ENCODE measurements around the gene ATL3.

DNA sequence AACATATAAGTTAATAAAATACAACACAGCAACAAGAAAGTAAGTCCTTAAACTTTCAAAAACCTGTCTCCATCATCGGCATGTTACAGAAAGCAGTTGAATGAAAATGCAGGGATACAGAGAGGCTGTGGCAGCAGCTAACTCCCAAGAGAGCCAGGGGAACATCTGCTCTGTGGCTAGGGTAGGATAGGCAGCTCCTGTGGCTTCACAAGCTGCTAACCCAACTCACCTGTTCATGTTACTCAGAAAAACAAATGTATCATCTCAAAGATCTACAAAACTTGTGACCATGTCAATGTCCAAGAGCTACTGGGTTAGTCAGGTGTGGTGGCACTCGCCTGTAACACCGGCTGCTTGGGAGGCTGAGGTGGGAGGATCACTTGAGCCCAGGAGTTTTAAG is 41.8 kb downstream of the ATL3 start:
- TF ChIP-seq, protein P1, sequence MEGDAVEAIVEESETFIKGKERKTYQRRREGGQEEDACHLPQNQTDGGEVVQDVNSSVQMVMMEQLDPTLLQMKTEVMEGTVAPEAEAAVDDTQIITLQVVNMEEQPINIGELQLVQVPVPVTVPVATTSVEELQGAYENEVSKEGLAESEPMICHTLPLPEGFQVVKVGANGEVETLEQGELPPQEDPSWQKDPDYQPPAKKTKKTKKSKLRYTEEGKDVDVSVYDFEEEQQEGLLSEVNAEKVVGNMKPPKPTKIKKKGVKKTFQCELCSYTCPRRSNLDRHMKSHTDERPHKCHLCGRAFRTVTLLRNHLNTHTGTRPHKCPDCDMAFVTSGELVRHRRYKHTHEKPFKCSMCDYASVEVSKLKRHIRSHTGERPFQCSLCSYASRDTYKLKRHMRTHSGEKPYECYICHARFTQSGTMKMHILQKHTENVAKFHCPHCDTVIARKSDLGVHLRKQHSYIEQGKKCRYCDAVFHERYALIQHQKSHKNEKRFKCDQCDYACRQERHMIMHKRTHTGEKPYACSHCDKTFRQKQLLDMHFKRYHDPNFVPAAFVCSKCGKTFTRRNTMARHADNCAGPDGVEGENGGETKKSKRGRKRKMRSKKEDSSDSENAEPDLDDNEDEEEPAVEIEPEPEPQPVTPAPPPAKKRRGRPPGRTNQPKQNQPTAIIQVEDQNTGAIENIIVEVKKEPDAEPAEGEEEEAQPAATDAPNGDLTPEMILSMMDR (IDR thresholded peaks at IDR 0.05), result no peak
- TF ChIP-seq EZH2 (IDR thresholded peaks at IDR 0.05; ENCODE audit: borderline replicate concordance, insufficient read depth, low read depth, low read length, poor library complexity, severe bottlenecking), result no peak
